Erythroblast (primary cell): ENCODE data around the gene FNDC3B.

Experiments used
- GATA1 ChIP-seq: IDR thresholded peaks from 2 replicates; pipeline ENCODE4 v1.6.1; 2011; ENCODE audit warnings: low read depth, mild to moderate bottlenecking, control low read depth, low read length, moderate library complexity
- POLR2A ChIP-seq: IDR thresholded peaks from 2 replicates; pipeline ENCODE4 v1.6.1; 2011; ENCODE audit warnings: mild to moderate bottlenecking, low read length

DNA sequence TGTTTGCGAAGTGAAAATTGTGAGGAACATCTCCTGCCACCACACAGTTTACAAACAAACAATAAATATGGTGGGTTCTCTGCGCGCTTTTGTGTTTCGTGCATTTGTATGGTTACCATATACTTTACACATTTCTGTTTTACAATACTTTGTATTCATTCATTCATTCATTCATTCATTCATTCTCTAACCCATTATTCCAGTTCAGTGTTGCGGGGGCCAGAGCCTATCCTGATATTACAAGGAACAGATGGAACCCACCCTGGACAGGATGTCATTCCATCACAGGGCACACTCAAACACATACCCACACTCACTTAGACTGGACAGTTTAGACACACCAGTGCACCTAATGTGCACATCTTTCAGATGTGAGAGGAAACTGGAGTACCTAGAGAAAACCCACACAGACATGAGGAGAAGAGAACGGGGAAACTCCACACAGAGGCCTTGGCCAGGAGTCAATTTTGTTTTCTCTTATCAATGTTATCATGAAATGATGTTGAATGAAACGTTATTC lies 160.5 kb downstream of the FNDC3B start:
- TF ChIP-seq POLR2A (no peak), GATA1 (no peak)
